ENCODE data around the gene ANKRD33B.
"Not testable (repeated sequence)": the region's sequence is repeated elsewhere in the genome, so short reads cannot be mapped to it uniquely, and the experiment has no call there.

Gene ANKRD33B

DNA sequence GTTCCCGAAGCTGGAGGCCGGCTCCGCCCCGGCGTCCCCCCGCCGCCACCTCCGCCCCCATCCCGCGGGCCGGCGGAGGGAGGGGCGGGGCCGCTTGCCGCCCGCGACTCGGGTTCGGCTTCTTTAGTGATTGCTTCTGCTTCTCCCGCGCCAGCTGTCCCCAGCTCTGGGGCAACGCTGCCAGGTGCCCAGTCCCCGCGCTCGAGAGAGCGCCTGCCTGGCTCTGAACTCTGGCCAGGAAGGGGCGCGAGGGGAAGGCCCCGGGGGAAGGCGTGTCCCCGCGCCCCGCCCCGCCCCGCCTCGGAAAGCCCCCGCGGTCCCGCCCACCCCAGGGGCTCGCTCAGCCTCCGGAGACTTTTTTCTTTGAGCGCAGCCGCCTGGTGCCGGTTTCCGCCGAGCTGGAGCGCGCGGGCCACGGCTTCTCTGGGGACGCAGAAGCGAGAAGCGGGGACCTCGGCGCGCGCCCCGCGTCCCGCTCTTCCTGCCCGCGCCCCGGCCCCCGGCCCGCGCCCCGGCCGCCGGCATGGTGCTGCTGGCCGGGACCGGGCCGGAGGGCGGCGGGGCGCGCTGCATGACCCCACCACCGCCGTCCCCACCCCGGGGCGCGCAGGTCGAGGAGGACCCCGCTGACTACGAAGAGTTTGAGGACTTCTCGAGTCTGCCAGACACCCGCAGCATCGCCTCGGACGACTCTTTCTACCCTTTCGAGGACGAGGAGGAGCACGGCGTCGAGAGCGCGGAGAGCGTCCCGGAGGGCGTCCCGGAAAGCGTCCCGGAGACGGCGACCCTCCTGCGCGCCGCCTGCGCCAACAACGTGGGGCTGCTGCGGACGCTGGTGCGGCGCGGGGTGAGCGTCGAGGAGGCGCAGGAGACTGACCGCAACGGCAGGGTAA, at the start of gene ANKRD33B:
ANKRD33B (plus strand) TSS at position 126 of the 893 bp plus-strand sequence; CDS start at position 524, 398 bp downstream.
- no peak for DNase-seq (ENCODE audit: low spot score)

DNA sequence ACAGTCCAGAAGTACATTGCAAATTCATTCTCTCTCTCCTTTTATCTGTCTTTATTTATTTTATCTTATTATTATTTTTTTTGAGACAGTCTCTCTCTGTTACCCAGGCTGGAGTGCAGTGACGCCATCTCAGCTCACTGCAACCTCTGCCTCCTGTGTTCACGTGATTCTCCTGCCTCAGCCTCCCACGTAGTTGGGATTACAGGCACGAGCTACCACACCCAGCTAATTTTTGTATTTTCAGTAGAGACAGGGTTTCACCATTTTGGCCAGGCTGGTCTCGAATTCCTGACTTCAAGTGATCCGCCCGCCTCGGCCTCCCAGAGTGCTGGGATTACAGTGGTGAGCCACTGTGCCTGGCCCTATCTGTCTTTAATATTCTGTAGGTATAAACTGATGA, 49.3 kb upstream of the ANKRD33B start:
- not testable (repeated sequence) for DNase-seq (ENCODE audit: low spot score)

DNA sequence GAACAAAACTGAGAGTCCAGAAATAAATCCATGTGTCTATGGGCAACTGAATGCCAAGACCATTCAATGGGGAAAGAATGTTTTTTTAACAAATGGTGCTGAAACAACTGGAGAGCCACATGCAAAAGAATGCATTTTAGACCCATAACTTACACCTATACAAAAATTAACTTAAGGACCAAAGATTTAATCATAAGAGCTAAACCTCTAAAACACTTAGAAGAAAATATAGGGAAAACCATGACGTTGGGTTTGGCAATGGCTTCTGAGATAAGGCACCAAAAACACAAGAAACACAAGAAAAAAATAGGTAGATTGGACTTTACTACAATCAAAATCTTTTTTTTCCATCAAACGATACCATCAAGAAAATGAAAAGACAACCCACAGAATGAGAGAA, 48.4 kb upstream of the ANKRD33B start:
- DNase-seq (ENCODE audit: low spot score), result no peak

DNA sequence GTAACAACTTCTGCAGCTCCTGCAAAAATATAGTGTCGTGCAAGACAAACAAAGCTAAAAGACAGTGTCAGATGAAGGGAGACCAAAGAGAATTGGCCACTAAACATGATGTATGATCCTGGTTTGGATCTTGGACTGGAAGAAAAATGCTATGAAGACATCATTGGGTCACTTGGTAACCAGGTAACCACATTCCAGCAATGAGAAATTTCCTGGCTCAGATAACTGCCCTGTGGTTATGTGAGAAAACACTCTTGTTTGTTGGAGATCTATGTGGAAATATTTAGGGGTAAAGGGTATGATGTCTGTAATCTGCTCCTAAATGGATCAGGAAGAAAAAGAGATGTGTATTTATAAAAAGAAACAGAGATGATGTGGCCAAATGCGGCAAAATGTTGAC, 45.5 kb upstream of the ANKRD33B start:
- no peak for DNase-seq (ENCODE audit: low spot score)

DNA sequence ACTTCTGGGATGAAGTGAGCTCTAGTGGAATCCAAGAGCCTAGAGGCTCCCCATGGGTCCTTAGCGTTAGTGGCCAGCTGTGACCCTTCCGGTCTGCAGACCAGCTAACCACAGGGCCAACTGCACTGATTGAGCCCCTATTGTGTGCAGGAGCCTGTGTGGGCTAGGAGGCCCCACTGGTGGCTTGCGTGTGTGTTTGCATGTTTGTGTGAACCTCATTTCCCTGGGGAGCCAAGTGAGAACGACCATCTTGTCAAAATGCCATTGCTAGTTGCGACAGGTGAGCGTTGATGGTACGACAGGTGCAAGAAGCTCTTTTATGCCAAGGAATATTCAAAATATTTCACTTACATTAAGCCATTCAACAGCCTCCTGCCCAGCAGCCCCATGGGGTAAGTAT, 44.1 kb upstream of the ANKRD33B start:
- DNase-seq (ENCODE audit: low spot score), result no peak

DNA sequence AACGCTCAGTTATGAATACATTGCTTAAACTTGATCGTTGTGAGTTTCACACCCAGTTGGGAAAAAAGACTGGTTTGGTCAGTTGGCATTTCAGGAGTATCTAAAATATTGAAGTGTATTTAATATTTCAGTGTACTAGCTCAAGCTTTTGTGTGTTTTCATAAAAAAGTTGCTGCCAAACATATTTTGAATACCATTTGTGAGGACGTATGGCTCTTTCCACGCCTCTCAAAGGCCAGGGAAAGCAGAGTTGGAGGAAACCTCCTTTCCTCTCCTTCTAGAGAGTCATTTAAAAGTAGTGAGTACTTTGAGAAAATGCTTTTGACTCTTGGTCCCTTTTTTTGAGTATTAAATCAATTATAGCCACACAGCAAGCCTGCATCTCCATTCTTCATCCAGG, 43.2 kb upstream of the ANKRD33B start:
- no peak for DNase-seq (ENCODE audit: low spot score)

DNA sequence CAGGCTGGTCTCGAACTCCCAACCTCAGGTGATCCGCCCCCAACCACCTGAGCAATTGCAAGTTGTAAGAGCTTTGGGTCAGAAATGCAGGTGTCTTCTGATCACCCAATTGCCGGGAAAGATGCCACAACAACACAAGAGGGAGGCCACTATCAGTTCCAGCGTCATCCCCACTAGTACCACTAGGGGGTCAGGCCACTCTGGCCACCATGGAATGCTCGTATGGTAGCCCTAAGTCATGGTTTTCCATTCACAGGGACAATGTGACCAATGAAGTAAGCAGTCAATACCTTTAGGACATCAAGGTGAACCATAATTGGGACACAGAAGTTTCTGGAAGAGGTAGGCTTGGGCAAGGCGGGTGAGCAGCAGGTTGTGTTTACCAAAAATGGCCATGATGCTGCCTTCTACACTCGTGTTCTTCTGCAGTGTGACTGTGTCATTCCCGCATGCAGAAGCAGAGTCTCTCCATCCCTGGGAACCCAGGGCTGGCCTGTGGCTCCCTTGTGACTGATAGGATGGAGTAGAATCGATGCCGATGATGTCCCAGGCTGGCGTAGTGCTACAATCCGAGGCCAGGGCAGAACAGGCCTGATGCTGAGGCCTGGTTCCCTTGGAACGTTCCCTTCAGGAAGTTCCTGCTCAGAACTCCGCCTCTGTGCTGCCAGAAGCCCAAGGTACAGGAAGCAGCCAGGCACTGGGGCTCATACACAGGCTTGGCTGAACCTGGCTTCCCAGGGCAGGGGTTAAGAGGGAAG, 42.2 kb upstream of the ANKRD33B start:
- no peak for DNase-seq (ENCODE audit: low spot score)

DNA sequence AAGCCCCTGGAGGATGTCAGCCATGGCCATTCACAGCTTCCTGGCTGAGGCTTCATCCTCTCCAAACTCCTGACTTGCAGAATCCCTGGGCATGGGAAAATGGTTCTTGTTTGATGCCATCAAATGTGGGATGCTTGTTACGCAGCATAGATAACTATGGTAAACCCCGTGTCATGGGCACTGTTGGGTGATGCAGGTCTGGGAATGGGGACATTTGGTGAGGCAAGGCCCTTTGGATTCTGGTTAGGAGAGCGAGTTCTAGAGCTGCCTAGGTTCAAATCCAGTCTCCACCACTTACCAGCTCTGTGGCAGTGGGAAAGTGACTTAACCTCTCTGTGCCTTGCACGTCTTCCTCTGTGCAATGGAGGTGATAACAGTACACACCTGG, 41.7 kb upstream of the ANKRD33B start:
- DNase-seq (ENCODE audit: low spot score), result no peak

DNA sequence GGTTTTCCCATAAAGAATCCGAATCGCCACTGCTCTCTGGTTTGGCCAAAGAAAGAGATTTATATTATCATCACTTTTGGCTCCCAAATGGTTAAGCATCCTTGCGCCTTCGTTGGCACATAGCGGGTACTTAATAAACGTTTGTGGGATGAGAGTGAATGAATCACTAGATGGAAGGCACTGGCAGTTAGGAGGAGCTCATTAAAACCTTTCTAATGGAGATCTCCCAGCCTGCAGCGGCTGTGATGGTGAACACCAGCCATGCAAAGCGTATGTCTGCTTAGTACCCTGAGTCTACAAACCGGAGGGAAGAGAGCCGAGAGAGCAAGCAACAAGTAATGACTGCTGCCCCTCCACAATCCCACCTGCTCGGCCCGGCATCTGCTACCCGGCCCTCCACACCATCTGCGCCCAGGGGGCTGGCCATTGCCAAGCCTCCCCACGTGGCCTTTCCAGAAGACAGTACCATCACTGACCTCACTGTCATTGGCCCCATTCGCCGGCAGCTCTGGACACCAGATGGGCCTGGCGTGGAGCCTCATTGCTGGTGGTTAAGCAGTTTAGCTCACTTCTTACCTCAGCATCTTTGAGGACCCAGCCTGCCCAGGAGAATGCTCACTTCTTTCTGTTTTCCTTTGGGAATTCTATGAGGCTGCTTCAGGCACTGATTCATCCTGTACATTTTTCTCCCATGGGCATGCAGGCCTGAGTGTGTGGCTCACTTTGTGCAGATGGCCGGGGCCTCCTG, 39.3 kb upstream of the ANKRD33B start:
- DNase-seq (ENCODE audit: low spot score), result peak; percentile 74

DNA sequence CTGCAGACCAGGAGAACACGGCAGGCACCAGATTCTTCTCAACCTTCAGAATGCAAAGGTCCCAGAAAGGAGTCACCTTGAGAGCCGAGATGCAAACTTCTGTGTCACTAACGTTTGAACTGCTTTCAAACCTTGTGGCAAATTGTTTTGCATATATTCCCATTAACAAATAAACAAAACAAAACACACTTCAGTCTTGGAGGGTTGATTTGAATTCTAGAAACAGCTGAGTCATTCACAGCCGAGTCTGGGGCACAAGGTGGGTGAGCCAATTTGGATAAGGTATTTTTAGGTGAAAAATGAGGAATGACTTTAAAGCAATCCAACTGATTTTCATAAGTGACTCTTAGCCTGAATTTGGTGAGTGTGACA, 38.8 kb upstream of the ANKRD33B start:
- no peak for DNase-seq (ENCODE audit: low spot score)

DNA sequence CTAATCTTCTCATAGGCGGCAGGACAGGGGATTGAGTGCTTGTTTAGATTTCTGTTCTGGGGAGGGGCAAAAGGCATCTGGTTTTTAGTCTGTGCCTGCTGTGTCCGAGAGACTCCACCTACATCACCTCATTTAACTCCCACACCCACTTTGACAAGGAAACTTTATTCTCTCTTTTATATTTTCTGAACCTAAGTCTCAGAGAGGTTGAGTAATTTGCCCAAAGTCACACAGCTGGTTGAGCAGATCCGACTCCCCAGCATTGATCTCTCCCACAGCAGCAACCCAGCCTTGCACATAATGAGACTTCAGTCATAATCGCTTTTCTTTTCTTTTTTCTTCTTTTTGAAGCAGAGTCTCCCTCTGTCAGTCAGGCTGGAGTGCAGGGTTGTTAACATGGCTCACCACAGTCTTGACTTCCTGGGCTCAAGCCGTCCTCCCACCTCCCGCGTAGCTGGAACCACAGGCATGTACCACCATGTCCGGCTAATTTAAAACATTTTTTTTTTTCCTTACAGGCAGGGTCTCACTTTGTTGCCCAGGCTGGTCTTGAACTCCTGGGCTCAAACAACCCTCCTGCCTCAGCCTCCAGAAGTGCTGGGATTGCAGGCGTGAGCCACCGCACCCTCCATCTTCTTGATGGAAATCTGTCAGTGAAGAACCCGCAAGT, 36.5 kb upstream of the ANKRD33B start:
- DNase-seq (ENCODE audit: low spot score), result no peak

DNA sequence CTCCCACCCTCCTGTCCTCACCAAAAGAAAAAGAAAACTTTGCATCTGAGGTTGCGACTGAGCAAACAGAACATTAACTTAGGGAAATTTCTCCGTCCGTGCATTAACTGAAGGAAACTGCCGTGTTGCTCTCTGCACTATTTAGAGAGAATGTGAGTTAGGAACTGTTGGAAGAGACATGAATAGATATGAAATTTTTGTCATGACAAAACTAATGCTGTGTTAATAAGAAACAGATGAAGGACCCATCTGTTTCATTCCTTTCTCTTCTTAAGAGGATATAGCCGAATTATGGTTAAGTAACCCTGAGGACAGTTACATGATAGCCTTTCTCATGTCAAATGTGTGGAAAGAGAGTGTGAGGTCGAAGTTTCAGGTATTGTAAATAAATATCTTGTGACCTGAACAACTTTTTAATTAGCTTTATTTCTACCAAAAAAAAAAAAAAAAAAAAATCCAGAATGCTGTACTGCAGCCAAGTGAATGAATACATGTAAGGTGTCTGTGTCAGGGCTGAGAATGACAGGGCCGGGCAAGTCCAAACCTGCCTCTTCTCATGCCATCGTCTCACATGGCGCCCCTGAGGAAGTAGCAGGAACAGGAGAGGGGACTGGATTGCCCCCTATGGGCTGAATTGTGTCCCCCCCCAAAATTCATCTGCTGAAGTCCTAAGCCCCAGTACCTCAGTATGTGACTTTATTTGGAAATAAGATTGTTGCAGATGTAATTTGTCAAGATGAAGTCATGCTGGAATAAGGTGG, 35.6 kb upstream of the ANKRD33B start:
- DNase-seq (ENCODE audit: low spot score), result no peak

DNA sequence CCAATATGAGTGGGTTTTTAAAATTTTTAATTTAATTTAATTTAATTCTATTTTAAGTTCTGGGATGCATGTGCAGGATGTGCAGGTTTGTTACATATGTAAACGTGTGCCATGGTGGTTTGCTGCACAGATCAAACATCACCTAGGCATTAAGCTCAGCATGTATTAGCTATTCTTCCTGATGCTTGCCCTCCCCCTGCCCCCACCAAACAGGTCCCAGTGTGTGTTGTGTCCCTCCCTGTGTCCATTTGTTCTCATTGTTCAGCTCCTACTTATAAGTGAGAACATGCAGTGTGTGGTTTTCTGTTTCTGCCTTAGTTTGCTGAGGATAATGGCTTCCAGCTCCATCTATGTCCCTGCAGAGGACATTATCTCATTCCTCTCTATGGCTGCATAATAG, 35.0 kb upstream of the ANKRD33B start:
- no peak for DNase-seq (ENCODE audit: low spot score)

DNA sequence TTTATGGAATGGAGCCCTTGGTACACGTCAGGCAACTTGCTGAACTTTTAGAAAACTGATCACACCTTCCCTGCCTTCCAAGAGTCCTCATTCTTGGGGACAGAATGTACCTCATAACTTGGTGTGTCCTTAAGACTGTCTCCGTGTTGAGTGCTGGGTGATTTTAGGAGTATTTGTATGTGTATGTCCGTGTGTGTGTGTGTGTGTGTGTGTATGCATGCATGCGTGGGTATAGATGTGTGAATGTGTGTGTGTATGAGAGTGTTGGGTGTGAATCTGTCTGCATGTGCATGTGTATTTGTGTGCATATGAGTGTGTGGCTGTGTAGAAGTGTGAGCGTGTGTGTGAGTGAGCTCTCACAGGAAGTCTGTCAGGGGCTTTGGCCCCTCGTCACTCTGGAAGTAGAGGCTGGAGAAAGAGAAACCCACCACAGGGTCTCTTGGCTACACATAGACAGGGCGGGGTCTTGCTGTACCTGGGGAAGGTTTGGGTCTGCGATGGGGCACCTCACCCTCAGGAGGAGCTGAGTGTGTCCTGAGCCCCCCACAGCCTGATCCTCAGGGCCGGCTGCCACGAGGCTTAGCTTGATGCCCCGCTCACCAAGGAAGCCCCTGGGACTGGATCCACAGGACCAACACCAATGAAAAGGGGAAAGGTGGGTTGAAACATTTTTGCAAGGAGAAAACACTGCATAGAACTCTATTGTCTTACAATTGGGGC, 33.1 kb upstream of the ANKRD33B start:
- no peak for DNase-seq (ENCODE audit: low spot score)

DNA sequence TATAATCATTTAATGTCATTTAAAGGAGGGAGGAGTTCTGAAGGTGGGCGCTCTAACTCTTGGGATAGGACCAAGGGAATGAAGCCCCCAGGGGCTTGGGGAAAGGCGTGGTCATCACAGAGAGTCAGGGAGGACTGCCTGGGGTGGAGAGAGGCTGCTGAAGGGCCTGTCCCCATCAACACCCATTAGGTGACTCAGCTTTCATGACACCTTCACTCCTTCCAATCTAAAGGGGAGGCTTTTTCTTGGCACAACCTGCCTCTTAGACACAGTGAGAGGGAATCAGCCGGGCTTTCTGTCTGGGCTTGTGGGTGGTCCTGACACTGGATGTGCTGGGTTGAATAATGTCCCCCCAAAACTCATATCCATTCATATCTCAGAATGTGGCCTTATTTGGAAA, 31.4 kb upstream of the ANKRD33B start:
- DNase-seq (ENCODE audit: low spot score), result no peak

DNA sequence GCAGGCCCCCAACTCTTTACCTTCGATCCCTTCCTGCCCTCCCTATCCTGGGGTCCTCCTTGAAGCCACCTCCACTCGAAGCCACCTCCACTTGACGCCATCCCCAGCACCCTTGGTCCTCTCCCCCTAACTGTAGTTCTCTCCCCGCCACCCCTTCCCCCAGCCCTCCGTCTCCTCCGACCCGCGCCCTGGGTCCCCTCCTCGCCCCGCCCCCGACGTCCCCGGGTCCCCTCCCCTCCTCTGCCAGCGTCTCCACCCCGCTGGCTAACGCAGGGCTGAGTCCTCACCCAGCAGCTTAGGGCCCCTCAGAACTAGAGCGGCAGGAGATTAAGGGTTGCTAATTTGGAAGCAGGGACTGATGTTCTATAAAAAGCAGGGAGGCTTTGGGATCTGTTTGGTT, 30.6 kb upstream of the ANKRD33B start:
- no peak for DNase-seq (ENCODE audit: low spot score)

DNA sequence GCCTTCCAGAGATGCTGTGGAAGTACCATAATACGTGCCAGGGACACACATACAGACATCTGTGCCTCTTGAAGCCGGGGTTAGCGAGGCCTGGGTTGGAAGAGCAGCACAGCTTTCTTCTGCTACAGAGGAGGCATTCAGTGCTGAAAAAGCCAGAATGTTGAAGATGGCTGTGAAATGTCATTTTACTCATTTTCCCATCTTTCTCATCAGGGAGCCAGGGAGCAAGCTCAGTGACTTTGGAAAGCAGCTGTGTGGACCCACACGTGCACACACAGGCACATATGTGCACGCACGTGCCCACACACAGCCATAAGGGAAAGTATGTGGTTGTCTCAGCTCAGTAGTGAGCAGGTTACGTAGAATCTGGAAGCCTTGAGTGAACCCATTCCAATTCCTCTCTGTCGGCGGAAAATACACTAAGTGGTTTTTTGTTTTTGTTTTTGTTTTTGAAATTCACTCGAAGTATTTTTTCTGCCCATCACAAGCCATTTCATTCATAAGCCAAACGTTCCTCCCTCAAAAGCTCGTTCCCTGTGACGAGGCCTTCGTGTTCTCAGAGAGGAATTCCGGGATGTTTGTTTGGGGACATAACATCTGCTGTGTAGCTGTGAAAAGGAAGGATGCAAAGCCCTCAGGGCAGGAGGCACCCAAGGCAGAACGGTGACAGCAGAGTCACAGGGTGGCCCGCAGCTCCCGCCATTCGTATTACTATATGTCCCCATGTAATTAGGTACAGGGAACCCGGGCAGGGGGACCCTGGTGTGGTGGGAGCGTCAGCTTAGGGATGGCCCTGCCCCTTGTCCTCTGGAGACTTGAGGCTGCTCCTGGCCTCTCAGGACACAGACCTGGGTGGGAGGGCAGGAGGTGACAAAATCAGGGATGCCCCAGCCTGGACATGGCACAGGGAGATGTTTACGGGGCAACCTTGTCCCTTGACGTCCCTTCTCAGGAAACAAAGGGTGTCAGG, 29.0 kb upstream of the ANKRD33B start:
- no peak for DNase-seq (ENCODE audit: low spot score)

DNA sequence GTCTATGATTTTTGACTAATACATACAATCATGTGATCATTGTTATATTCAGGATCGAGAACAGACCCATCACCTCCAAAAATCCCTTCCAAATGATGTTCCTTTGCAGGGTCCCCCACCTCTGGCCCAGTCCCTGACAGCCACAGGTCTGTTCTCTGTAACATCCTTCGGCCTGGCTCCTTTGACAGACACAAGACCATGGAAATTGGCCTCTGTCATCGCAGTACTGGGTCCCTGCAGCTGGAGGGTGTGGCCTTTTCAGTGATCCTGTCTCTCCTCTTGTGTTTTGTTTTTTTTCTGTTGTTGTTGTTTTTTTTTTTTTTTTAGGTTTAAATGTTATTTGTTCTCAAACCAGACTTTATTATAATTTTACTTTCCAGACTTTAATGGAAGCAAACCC, 27.4 kb upstream of the ANKRD33B start:
- no peak for DNase-seq (ENCODE audit: low spot score)

DNA sequence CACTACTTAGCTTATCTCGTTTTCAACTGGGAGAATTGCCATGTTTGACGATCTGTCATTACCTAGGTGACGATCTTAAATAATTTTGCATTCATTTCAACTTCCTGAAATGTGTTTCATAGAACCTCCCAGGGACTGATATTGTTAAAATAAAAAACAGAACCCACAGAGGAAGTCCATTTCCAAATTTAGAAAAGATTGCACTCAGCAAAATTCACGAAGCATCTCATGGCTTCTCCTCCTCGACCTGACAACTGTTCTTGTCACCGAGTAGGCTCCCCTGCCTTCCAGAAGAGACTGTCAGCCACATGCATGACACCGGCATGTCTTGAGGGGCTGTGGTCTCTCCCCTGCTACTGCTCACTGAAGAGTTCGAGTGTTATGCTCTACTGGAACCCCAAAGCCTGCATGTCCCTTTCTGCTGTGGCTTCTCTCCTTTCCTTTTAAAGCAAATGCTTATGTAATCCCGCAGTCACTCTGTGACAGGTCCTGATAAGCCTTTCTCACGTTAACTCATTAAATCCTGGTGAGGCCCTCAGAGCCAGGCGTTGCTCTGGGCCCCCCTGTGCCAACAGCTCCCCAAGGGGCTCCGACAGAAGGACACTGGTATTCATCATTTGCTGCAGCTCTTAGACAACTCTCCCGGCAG, 26.8 kb upstream of the ANKRD33B start:
- DNase-seq (ENCODE audit: low spot score), result peak; percentile 44
